NT2/D1 (cell line): ENCODE results near the gene CTNNA3.

Experiments used
- SUZ12 ChIP-seq: IDR thresholded peaks from 2 replicates; pipeline ENCODE4 v1.6.1; 2011; ENCODE audit not compliant: insufficient read length, insufficient read depth; ENCODE audit errors: extremely low read depth
- ZNF274 ChIP-seq: IDR thresholded peaks from 2 replicates; pipeline ENCODE4 v1.6.1; 2011; ENCODE audit warnings: mild to moderate bottlenecking, low read depth, low read length

DNA sequence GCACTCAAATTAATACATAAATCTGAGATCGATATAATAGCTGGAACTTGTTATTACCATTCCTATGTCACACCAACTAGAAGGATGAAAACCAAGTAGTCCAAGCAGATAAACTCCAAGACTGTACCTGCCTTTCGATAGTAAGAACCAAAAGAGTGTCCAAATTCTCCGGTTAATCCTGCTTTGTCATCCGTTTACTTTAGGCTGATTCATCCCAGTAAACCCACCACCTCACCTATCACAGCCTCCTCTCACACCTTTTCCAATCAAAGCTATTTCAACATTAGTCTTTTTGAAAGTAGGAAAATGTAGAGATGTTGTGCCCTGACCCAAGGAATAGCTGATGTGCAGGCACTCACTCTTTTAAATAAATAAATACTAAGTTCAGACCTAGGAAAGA is 177.2 kb downstream of the CTNNA3 start:
- TF ChIP-seq ZNF274 (no peak), SUZ12 (no peak)
